GM12872 (cell line): Measurements from ENCODE around the gene DYRK1A.

ENCODE experiments used
- CTCF ChIP-seq: IDR thresholded peaks from 3 replicates; pipeline ENCODE4 v1.5.1; 2011; ENCODE audit warnings: low read depth, mild to moderate bottlenecking, low read length, moderate library complexity; ENCODE audit not compliant: insufficient read depth

The DYRK1A gene

GRCh38 chr21:37414292-37415253 lies 48.0 kb downstream of the DYRK1A start:
- TF ChIP-seq CTCF, result no peak

- no peak for TF ChIP-seq CTCF
These were observed 49.4 kb downstream of the DYRK1A start for GRCh38 chr21:37415939-37416338.

- no peak for TF ChIP-seq CTCF
These were observed 50.3 kb downstream of the DYRK1A start for GRCh38 chr21:37416914-37417313.

- TF ChIP-seq CTCF, result no peak
These were observed 52.8 kb downstream of the DYRK1A start for GRCh38 chr21:37419228-37419906.

- TF ChIP-seq CTCF, result no peak
These were observed 54.7 kb downstream of the DYRK1A start for GRCh38 chr21:37421306-37421705.

- no peak for TF ChIP-seq CTCF
These were observed 55.8 kb downstream of the DYRK1A start for GRCh38 chr21:37422382-37422781.

GRCh38 chr21:37423103-37423502 lies 56.5 kb downstream of the DYRK1A start:
- TF ChIP-seq CTCF, result no peak
